Keratinocyte (primary cell): ENCODE measurements around the gene SERP1.

ENCODE experiments used
- EZH2 ChIP-seq: IDR thresholded peaks from one replicate; pipeline ENCODE4 v1.6.1; 2012; ENCODE audit warnings: inconsistent platforms, mild to moderate bottlenecking, low read length, moderate library complexity
- TF ChIP-seq, protein P1 (sequence below), 3 experiments: IDR thresholded peaks in 1 of 3; conservative IDR thresholded peaks in 1 of 3; optimal IDR thresholded peaks in 1 of 3; 2 replicates in 2 of 3; 3 replicates in 1 of 3; pipeline versions ENCODE3 to v1.5.1; 2011; ENCODE audit warnings: low read length in 3 of 3, mild to moderate bottlenecking in 3 of 3, moderate library complexity in 2 of 3, control low read depth in 1 of 3, inconsistent platforms in 1 of 3; ENCODE audit not compliant: insufficient read depth in 2 of 3; ENCODE audit errors: extremely low read depth in 1 of 3

DNA sequence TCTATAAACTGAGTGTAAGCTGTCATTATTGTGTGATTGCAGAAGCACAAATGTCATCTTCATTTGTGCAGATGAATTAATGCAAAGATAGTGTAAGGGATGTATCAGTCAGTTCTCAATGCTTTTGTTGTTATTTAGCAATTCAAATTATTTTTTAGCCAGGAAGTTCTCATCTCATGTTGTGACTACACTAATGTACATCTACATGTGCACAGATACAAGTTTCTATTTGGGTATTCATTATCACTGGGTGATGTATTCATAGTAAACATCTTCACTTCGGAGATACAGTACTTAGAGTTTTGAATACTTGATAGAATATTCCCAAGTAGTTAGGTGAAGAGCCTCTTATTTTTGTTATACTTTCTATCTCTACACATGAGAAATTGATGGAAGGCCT lies 11.4 kb upstream of the SERP1 start:
- TF ChIP-seq, protein P1, sequence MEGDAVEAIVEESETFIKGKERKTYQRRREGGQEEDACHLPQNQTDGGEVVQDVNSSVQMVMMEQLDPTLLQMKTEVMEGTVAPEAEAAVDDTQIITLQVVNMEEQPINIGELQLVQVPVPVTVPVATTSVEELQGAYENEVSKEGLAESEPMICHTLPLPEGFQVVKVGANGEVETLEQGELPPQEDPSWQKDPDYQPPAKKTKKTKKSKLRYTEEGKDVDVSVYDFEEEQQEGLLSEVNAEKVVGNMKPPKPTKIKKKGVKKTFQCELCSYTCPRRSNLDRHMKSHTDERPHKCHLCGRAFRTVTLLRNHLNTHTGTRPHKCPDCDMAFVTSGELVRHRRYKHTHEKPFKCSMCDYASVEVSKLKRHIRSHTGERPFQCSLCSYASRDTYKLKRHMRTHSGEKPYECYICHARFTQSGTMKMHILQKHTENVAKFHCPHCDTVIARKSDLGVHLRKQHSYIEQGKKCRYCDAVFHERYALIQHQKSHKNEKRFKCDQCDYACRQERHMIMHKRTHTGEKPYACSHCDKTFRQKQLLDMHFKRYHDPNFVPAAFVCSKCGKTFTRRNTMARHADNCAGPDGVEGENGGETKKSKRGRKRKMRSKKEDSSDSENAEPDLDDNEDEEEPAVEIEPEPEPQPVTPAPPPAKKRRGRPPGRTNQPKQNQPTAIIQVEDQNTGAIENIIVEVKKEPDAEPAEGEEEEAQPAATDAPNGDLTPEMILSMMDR (optimal IDR thresholded peaks at IDR 0.05 in 1 of 3, IDR thresholded peaks at IDR 0.05 in 1 of 3, conservative IDR thresholded peaks at IDR 0.05 in 1 of 3; ENCODE audit: extremely low read depth in 1 of 3, insufficient read depth in 2 of 3, low read length in 3 of 3): no peak
- TF ChIP-seq EZH2: no peak
